Esophagus (tissue), 2 donors: ENCODE measurements around the gene GHITM. TPM values are rescaled to one million over a fixed set of nuclear protein-coding genes. Genes with fewer than 3 reads are reported as not detected.

Experiments used
- polyA plus RNA-seq, 2 donors: library from polyadenylated mRNA; stranded (reverse); fragments of 200-250 nt; gene quantifications; one replicate each; pipeline ENCODE4 v1.2.3, GENCODE V29; 2013
- donor health status: healthy with polysubstance abuse.
- donor health status: Bipolar disorder and iron deficiency.

GHITM gene
- polyA plus RNA-seq, 2 donors = 62.8 to 144 TPM

Other genes with a start within 250 kb of the GHITM start
- gene GPR15LG, start 34.3 kb downstream of the GHITM start, polyA plus RNA-seq = 100 to 1,000 TPM; 273 to 321 TPM
- gene CDHR1, start 55.0 kb downstream of the GHITM start, polyA plus RNA-seq = 10 to 100 TPM in 1 of 2 donors, 1 to 10 TPM in 1; 5.0 to 16.1 TPM
- not detected for gene LRIT2, start 86.0 kb downstream of the GHITM start, polyA plus RNA-seq
- not detected for gene LRIT1, start 102.0 kb downstream of the GHITM start, polyA plus RNA-seq
- under 1 TPM; 0.31 to 0.33 TPM for gene RGR, start 105.5 kb downstream of the GHITM start, polyA plus RNA-seq
- gene CCSER2, start 189.1 kb downstream of the GHITM start, polyA plus RNA-seq = 10 to 100 TPM; 10.0 to 11.6 TPM